Measurements from ENCODE around the gene ESPL1. TPM values are rescaled to one million over a fixed set of nuclear protein-coding genes. Genes with fewer than 3 reads are reported as not detected.

ESPL1 gene
- total and polyA plus RNA-seq, 3 experiments from 2014 or later, result 58.4 to 63.4 TPM; not detected in 1

GRCh38 chr12:53267306-53267998, 647 bp upstream of the ESPL1 start:
- DNase-seq, result no peak

DNA sequence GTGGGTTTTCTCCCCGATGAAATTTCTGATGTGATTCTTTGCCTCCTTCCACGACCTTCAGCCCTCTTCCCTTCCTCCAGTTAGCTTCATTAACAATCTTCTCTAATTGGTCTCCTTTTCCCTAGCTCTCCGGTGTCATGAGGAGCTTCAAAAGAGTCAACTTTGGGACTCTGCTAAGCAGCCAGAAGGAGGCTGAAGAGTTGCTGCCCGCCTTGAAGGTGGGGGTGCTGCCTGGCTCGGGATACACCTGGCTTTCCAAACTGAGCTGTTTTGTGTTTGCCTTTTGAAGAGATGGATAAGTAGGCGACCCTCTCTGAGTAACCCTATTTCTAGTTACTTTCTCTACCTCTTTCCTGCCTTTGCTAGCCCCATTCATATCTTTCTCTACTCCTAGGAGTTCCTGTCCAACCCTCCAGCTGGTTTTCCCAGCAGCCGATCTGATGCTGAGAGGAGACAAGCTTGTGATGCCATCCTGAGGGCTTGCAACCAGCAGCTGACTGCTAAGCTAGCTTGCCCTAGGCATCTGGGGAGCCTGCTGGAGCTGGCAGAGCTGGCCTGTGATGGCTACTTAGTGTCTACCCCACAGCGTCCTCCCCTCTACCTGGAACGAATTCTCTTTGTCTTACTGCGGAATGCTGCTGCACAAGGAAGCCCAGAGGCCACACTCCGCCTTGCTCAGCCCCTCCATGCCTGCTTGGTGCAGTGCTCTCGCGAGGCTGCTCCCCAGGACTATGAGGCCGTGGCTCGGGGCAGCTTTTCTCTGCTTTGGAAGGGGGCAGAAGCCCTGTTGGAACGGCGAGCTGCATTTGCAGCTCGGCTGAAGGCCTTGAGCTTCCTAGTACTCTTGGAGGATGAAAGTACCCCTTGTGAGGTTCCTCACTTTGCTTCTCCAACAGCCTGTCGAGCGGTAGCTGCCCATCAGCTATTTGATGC, 797 bp downstream of the ESPL1 start:
- Histone ChIP-seq H3K9me3 (ENCODE audit: low read length) (no peaks in the 10 kb centered on the region), H3K27ac (ENCODE audit: low read depth, low read length) (peak overlapping the region; percentile 67), H3K4me3 (ENCODE audit: low read length) (peak overlapping the region; percentile 83), H3K27me3 (ENCODE audit: insufficient read depth, low read length, poor library complexity, severe bottlenecking) (no peaks in the 10 kb centered on the region), H3K36me3 (ENCODE audit: insufficient read depth, low read length) (no peaks in the 10 kb centered on the region), H3K4me1 (ENCODE audit: insufficient read depth, low read length) (peaks cover 13% of the 10 kb centered on the region)
- ChIA-PET POLR2A (interaction anchor here (0.6 to 2.8 kb wide), 6 partner anchors 9 to 89 kb away, joined by 3 to 21 read pairs (median 4); partner anchors contain the start of genes AAAS, CSAD, PFDN5 and ZNF740), CTCF (interaction anchor here (1.5 to 7.4 kb wide), 13 partner anchors 9 to 203 kb away, joined by 5 to 165 read pairs (median 11); partner anchors contain the start of genes AAAS, CSAD, ITGB7 and ZNF740)
- peaks cover 0 to 4% (median 3%) of the 10 kb centered on the region in 3 donors for H3K36me3 Mint-ChIP-seq
- no peaks in the 10 kb centered on the region for H3K27me3 Mint-ChIP-seq
- DNase-seq, result no peak
- peak overlapping the region; percentile 88 to 99 (median 94) for H3K4me3 Mint-ChIP-seq
- H3K27ac Mint-ChIP-seq, result peak overlapping the region; percentile 51 to 99 (median 90)
- no peaks in the 10 kb centered on the region for H3K9me3 Mint-ChIP-seq
- peaks cover 16 to 21% (median 20%) of the 10 kb centered on the region in 3 donors for H3K4me1 Mint-ChIP-seq

More at GRCh38 chr12:53267306-53267998, 647 bp upstream of the ESPL1 start:
- H3K9me3 ChIP-seq (ENCODE audit: low read length), result no peaks in the 10 kb centered on the region
- peak overlapping the region; percentile 52 to 99 (median 90) for H3K27ac Mint-ChIP-seq
- H3K27me3 Mint-ChIP-seq, result no peaks in the 10 kb centered on the region
- H3K27ac ChIP-seq (ENCODE audit: low read depth, low read length), result peak overlapping the region; percentile 67
- H3K9me3 Mint-ChIP-seq, result no peaks in the 10 kb centered on the region
- POLR2A ChIA-PET, result interaction anchor here (0.6 to 2.8 kb wide), 9 partner anchors 28 to 186 kb away, joined by 3 to 21 read pairs (median 4); partner anchors contain the start of genes CSAD, ITGB7, PFDN5 and ZNF740
- H3K4me3 ChIP-seq (ENCODE audit: low read length), result peak overlapping the region; percentile 83
- H3K36me3 Mint-ChIP-seq, result peaks cover 0 to 4% (median 3%) of the 10 kb centered on the region in 3 donors
- H3K4me3 Mint-ChIP-seq, result peak overlapping the region; percentile 88 to 99 (median 94)
- H3K4me1 ChIP-seq (ENCODE audit: insufficient read depth, low read length), result peaks cover 13% of the 10 kb centered on the region
- CTCF ChIA-PET, result interaction anchor here (0.7 to 7.4 kb wide), 27 partner anchors 8 to 233 kb away, joined by 3 to 165 read pairs (median 5); partner anchors contain the start of genes AAAS, CSAD, ITGB7 and TARBP2
- H3K36me3 ChIP-seq (ENCODE audit: insufficient read depth, low read length), result no peaks in the 10 kb centered on the region
- H3K27me3 ChIP-seq (ENCODE audit: insufficient read depth, low read length, poor library complexity, severe bottlenecking), result no peaks in the 10 kb centered on the region
- peaks cover 16 to 21% (median 20%) of the 10 kb centered on the region in 3 donors for H3K4me1 Mint-ChIP-seq

- H3K36me3 Mint-ChIP-seq, result peaks cover 0 to 3% (median 0%) of the 10 kb centered on the region in 3 donors
- ChIA-PET POLR2A (no interaction called here), CTCF (interaction anchor here (1.1 to 1.5 kb wide), 2 partner anchors 8 to 61 kb away, joined by 3 to 5 read pairs; no protein-coding TSS in a partner anchor)
- H3K4me3 Mint-ChIP-seq, result no peak overlapping the region
- no peaks in the 10 kb centered on the region for H3K4me1 ChIP-seq (ENCODE audit: insufficient read depth, low read length)
- peak overlapping the region in 1 of 8 donors; percentile 50 for H3K27ac Mint-ChIP-seq
- no peak for DNase-seq
- no peaks in the 10 kb centered on the region for H3K9me3 Mint-ChIP-seq
- H3K9me3 ChIP-seq (ENCODE audit: low read length), result no peaks in the 10 kb centered on the region
- H3K27me3 Mint-ChIP-seq, result no peaks in the 10 kb centered on the region
- H3K4me3 ChIP-seq (ENCODE audit: low read length), result no peak overlapping the region
- no peaks in the 10 kb centered on the region for H3K4me1 Mint-ChIP-seq
- no peaks in the 10 kb centered on the region for H3K27me3 ChIP-seq (ENCODE audit: insufficient read depth, low read length, poor library complexity, severe bottlenecking)
- H3K36me3 ChIP-seq (ENCODE audit: insufficient read depth, low read length), result no peaks in the 10 kb centered on the region
- no peak overlapping the region for H3K27ac ChIP-seq (ENCODE audit: low read depth, low read length)
These were observed 6.3 kb downstream of the ESPL1 start for GRCh38 chr12:53274445-53274844.

GRCh38 chr12:53276511-53276910, 8.4 kb downstream of the ESPL1 start:
- H3K9me3 Mint-ChIP-seq, result no peaks in the 10 kb centered on the region
- no peaks in the 10 kb centered on the region for H3K4me1 ChIP-seq (ENCODE audit: insufficient read depth, low read length)
- no peak overlapping the region for H3K4me3 Mint-ChIP-seq
- no peaks in the 10 kb centered on the region for H3K9me3 ChIP-seq (ENCODE audit: low read length)
- POLR2A ChIA-PET, result no interaction called here
- CTCF ChIA-PET, result interaction anchor here (0.8 to 0.9 kb wide), 2 partner anchors 9 to 11 kb away, joined by 3 to 4 read pairs; partner anchors contain the start of gene ESPL1
- H3K36me3 Mint-ChIP-seq, result peaks cover 0 to 3% (median 0%) of the 10 kb centered on the region in 3 donors
- peak overlapping the region in 1 of 8 donors; percentile 8 for H3K27ac Mint-ChIP-seq
- no peaks in the 10 kb centered on the region for H3K27me3 Mint-ChIP-seq
- no peak overlapping the region for H3K27ac ChIP-seq (ENCODE audit: low read depth, low read length)
- H3K4me1 Mint-ChIP-seq, result no peaks in the 10 kb centered on the region
- no peaks in the 10 kb centered on the region for H3K36me3 ChIP-seq (ENCODE audit: insufficient read depth, low read length)
- no peaks in the 10 kb centered on the region for H3K27me3 ChIP-seq (ENCODE audit: insufficient read depth, low read length, poor library complexity, severe bottlenecking)
- no peak for DNase-seq
- H3K4me3 ChIP-seq (ENCODE audit: low read length), result no peak overlapping the region

GRCh38 chr12:53277981-53278380, 9.9 kb downstream of the ESPL1 start:
- H3K27me3 ChIP-seq (ENCODE audit: insufficient read depth, low read length, poor library complexity, severe bottlenecking), result no peaks in the 10 kb centered on the region
- Mint-ChIP-seq H3K4me1 (no peaks in the 10 kb centered on the region), H3K9me3 (no peaks in the 10 kb centered on the region), H3K36me3 (no peaks in the 10 kb centered on the region), H3K27ac (no peak overlapping the region), H3K4me3 (no peak overlapping the region), H3K27me3 (no peaks in the 10 kb centered on the region)
- no peak for DNase-seq
- H3K9me3 ChIP-seq (ENCODE audit: low read length), result no peaks in the 10 kb centered on the region
- H3K4me1 ChIP-seq (ENCODE audit: insufficient read depth, low read length), result no peaks in the 10 kb centered on the region
- CTCF ChIA-PET, result interaction anchor here (0.8 to 1.8 kb wide), 6 partner anchors 9 to 64 kb away, joined by 3 to 6 read pairs (median 4); partner anchors contain the start of gene ESPL1
- H3K36me3 ChIP-seq (ENCODE audit: insufficient read depth, low read length), result no peaks in the 10 kb centered on the region
- H3K4me3 ChIP-seq (ENCODE audit: low read length), result no peak overlapping the region
- POLR2A ChIA-PET, result interaction anchor here (0.6 kb wide), 1 partner anchor 80 kb away, joined by 4 read pairs; no protein-coding TSS in a partner anchor
- no peak overlapping the region for H3K27ac ChIP-seq (ENCODE audit: low read depth, low read length)

DNA sequence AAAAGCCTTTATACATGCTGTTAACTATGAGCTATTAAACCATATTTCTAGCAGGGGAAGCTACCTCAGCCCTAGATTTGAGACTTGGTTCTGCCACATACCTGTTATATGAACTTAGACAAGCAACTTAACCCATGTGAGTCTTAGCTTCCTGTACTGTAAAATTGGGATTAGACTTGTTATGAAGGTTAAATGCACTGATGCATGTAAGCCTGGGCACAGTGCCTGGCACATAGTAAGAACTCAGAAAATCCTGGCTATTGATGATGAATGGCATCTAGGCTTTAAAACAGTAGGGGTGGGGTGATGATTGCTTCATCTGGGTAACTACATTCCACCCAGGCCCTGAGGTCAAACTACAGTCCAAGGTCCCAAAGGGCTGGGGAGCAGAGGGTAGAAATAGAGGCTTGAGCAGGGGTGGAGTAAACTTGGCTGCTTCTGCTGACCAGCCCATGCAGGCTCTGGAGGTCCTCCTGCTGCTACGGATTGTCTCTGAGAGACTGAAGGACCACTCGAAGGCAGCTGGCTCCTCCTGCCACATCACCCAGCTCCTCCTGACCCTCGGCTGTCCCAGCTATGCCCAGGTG, 11.3 kb downstream of the ESPL1 start:
- H3K4me3 Mint-ChIP-seq, result peak overlapping the region in 1 of 7 donors; percentile 13
- Histone ChIP-seq H3K36me3 (ENCODE audit: insufficient read depth, low read length) (no peaks in the 10 kb centered on the region), H3K27ac (ENCODE audit: low read depth, low read length) (no peak overlapping the region), H3K4me3 (ENCODE audit: low read length) (no peak overlapping the region), H3K27me3 (ENCODE audit: insufficient read depth, low read length, poor library complexity, severe bottlenecking) (no peaks in the 10 kb centered on the region), H3K9me3 (ENCODE audit: low read length) (no peaks in the 10 kb centered on the region), H3K4me1 (ENCODE audit: insufficient read depth, low read length) (no peaks in the 10 kb centered on the region)
- H3K4me1 Mint-ChIP-seq, result no peaks in the 10 kb centered on the region
- CTCF ChIA-PET, result interaction anchor here (1.2 to 1.8 kb wide), 3 partner anchors 9 to 68 kb away, joined by 3 to 5 read pairs (median 4); no protein-coding TSS in a partner anchor
- peak overlapping the region in 1 of 8 donors; percentile 61 for H3K27ac Mint-ChIP-seq
- H3K9me3 Mint-ChIP-seq, result no peaks in the 10 kb centered on the region
- POLR2A ChIA-PET, result no interaction called here
- H3K36me3 Mint-ChIP-seq, result no peaks in the 10 kb centered on the region
- H3K27me3 Mint-ChIP-seq, result no peaks in the 10 kb centered on the region
- DNase-seq, result no peak

- no peak overlapping the region for H3K4me3 Mint-ChIP-seq
- peak overlapping the region in 1 of 8 donors; percentile 51 for H3K27ac Mint-ChIP-seq
These were observed 11.9 kb downstream of the ESPL1 start for GRCh38 chr12:53279888-53280498.

More at GRCh38 chr12:53279888-53280498, 11.9 kb downstream of the ESPL1 start:
- Histone ChIP-seq H3K4me1 (ENCODE audit: insufficient read depth, low read length) (no peaks in the 10 kb centered on the region), H3K4me3 (ENCODE audit: low read length) (no peak overlapping the region), H3K36me3 (ENCODE audit: insufficient read depth, low read length) (no peaks in the 10 kb centered on the region), H3K9me3 (ENCODE audit: low read length) (no peaks in the 10 kb centered on the region), H3K27me3 (ENCODE audit: insufficient read depth, low read length, poor library complexity, severe bottlenecking) (no peaks in the 10 kb centered on the region), H3K27ac (ENCODE audit: low read depth, low read length) (no peak overlapping the region)
- ChIA-PET POLR2A (no interaction called here), CTCF (interaction anchor here (1.2 kb wide), 1 partner anchor 68 kb away, joined by 3 read pairs; no protein-coding TSS in a partner anchor)
- no peak for DNase-seq
- Mint-ChIP-seq H3K27me3 (no peaks in the 10 kb centered on the region), H3K4me1 (no peaks in the 10 kb centered on the region), H3K9me3 (no peaks in the 10 kb centered on the region), H3K36me3 (no peaks in the 10 kb centered on the region)
